Measurements from ENCODE around the gene C2orf81. TPM values are rescaled to one million over a fixed set of nuclear protein-coding genes. Genes with fewer than 3 reads are reported as not detected.

C2orf81 gene
- total RNA-seq, 1 donor from 2014 or later: 1.7 TPM

GRCh38 chr2:74378007-74378406, 43.4 kb downstream of the C2orf81 start:
- Mint-ChIP-seq H3K4me3 (no peak overlapping the region), H3K36me3 (ENCODE audit: low read depth) (peaks cover 15% of the 10 kb centered on the region), H3K4me1 (peaks cover 20% of the 10 kb centered on the region), H3K27ac (no peak overlapping the region), H3K27me3 (no peaks in the 10 kb centered on the region), H3K9me3 (no peaks in the 10 kb centered on the region)
- no peak for DNase-seq
- intact Hi-C loops (cut with micrococcal nuclease): no loop called here

DNA sequence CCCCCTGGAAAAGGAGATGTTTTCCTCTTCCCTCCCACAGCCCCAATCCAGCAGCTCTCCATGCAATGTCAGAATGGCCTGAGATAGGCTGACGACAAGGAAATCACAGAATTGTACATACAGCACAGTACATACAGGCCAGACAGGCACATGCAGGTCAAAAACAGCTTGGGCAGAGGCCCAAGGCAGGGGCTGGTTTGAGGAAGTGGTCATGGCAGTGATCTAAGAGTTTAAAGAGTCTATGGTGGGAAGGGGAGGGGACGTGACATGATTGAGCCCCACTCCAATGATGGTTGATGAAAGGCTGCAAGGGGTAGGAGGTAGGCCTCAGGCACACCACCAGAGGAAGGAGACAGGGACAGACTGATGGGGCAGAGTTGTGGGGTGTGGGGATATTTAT, 45.6 kb downstream of the C2orf81 start:
- intact Hi-C loops (cut with micrococcal nuclease): no loop called here
- Mint-ChIP-seq H3K27me3 (no peaks in the 10 kb centered on the region), H3K4me3 (no peak overlapping the region), H3K27ac (no peak overlapping the region), H3K4me1 (peaks cover 13% of the 10 kb centered on the region), H3K9me3 (no peaks in the 10 kb centered on the region), H3K36me3 (ENCODE audit: low read depth) (peaks cover 17% of the 10 kb centered on the region)
- no peak for DNase-seq

- H3K27me3 Mint-ChIP-seq: no peaks in the 10 kb centered on the region
- peaks cover 26% of the 10 kb centered on the region for H3K36me3 Mint-ChIP-seq (ENCODE audit: low read depth)
- DNase-seq: no peak
- intact Hi-C loops (cut with micrococcal nuclease): no loop called here
- H3K4me3 Mint-ChIP-seq: no peak overlapping the region
- H3K4me1 Mint-ChIP-seq: peaks cover 5% of the 10 kb centered on the region
- H3K27ac Mint-ChIP-seq: no peak overlapping the region
- no peaks in the 10 kb centered on the region for H3K9me3 Mint-ChIP-seq
These were observed 46.8 kb downstream of the C2orf81 start for GRCh38 chr2:74374509-74375205.

DNA sequence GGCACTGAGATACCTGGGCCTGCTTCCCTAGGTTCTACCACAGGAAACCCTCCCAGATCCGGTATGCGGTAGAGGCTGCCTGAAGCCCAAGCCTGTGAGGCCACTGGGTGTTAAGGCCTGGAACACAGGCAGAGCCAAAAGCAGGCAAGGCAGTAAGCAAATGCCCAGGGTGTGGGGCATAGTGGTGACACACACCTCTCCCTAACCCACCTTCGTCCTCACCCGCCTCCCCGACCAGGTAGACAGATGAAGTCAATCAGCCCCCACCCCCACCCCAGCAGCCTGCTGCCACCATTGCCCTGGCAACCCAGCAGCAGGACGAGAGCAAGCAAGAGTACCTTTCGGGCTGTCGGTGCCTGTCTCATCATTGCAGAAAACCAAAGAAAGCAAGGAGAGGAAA, 47.4 kb downstream of the C2orf81 start:
- H3K4me3 Mint-ChIP-seq: no peak overlapping the region
- H3K27me3 Mint-ChIP-seq: no peaks in the 10 kb centered on the region
- H3K9me3 Mint-ChIP-seq: no peaks in the 10 kb centered on the region
- peaks cover 5% of the 10 kb centered on the region for H3K4me1 Mint-ChIP-seq
- H3K27ac Mint-ChIP-seq: no peak overlapping the region
- no peak for DNase-seq
- H3K36me3 Mint-ChIP-seq (ENCODE audit: low read depth): peaks cover 30% of the 10 kb centered on the region
- intact Hi-C loops (cut with micrococcal nuclease): no loop called here

DNA sequence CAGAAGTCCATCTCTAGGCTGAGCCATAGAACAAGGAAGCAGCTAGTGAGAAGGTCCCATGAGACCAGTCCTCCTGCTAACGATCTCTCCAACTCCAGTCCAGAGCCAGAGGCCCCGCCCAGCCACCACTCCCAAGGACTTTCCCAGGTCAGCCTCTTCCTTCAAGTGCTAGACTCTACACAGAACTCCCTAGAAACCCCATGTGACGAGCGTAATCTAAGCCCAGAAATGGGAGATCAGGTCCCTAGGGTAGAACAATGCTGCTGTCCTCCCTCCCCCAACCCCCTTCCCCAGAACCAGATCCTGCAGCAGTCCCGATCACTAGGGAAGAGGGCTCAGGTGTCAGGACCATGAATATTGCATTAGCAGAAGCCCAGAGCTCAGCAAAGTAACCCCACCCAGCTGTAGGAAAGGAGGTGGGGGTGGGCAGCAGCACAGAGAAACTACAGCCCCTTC, 48.2 kb downstream of the C2orf81 start:
- intact Hi-C loops (cut with micrococcal nuclease): no loop called here
- Mint-ChIP-seq H3K36me3 (ENCODE audit: low read depth) (peaks cover 35% of the 10 kb centered on the region), H3K27me3 (no peaks in the 10 kb centered on the region), H3K9me3 (no peaks in the 10 kb centered on the region), H3K4me3 (no peak overlapping the region), H3K27ac (no peak overlapping the region), H3K4me1 (peaks cover 5% of the 10 kb centered on the region)
- DNase-seq: no peak

DNA sequence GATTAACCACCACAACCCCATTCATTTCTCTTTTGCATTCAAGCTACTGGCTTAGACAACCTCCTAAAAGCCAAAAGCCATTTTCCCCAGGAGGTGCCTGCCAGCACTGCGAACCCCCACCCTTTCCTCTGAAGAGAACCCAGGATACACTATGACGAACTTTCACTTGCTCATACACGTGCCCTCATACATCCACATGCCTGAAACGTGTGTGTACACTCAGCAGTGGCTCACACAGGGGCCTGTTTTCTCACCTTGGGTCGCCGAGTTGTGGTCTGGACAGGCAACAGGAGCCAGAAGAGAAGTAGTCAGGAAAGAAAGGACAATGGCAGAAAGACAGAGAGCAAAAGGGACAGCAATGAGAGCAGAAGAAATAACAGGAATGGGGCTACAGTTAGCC, 48.7 kb downstream of the C2orf81 start:
- Mint-ChIP-seq H3K27ac (no peak overlapping the region), H3K4me3 (no peak overlapping the region), H3K36me3 (ENCODE audit: low read depth) (peaks cover 36% of the 10 kb centered on the region), H3K27me3 (no peaks in the 10 kb centered on the region), H3K4me1 (peaks cover 5% of the 10 kb centered on the region), H3K9me3 (no peaks in the 10 kb centered on the region)
- no peak for DNase-seq
- intact Hi-C loops (cut with micrococcal nuclease): no loop called here

DNA sequence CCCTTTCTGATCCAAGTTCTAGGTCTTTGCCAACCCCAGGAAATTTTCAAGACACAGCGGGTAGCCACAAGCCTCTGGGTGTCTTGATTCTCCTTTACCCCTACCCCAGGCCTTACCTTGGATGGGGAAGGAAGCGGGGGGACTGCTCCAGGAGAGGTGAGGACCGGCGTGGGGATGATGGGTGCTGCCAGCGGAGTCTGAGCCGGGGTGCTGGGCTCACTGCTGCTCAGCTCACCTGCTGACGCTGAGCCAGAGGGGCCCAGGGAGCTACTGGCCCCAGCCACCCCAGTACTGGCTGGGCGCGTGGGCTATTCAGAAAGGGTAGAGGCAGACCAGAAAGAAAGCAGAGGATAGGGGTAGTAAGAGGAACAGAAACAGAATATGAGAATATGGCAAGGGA, 50.0 kb downstream of the C2orf81 start:
- H3K9me3 Mint-ChIP-seq: no peaks in the 10 kb centered on the region
- no peak for DNase-seq
- no peak overlapping the region for H3K4me3 Mint-ChIP-seq
- H3K27ac Mint-ChIP-seq: no peak overlapping the region
- peaks cover 5% of the 10 kb centered on the region for H3K4me1 Mint-ChIP-seq
- intact Hi-C loops (cut with micrococcal nuclease): no loop called here
- no peaks in the 10 kb centered on the region for H3K27me3 Mint-ChIP-seq
- peaks cover 42% of the 10 kb centered on the region for H3K36me3 Mint-ChIP-seq (ENCODE audit: low read depth)

GRCh38 chr2:74369976-74370375, 51.4 kb downstream of the C2orf81 start:
- H3K36me3 Mint-ChIP-seq (ENCODE audit: low read depth): peaks cover 50% of the 10 kb centered on the region
- intact Hi-C loops (cut with micrococcal nuclease): no loop called here
- no peak overlapping the region for H3K4me3 Mint-ChIP-seq
- H3K27me3 Mint-ChIP-seq: no peaks in the 10 kb centered on the region
- no peak overlapping the region for H3K27ac Mint-ChIP-seq
- no peak for DNase-seq
- H3K4me1 Mint-ChIP-seq: peaks cover 4% of the 10 kb centered on the region
- no peaks in the 10 kb centered on the region for H3K9me3 Mint-ChIP-seq

GRCh38 chr2:74368499-74368898, 52.9 kb downstream of the C2orf81 start:
- no peaks in the 10 kb centered on the region for H3K27me3 Mint-ChIP-seq
- H3K27ac Mint-ChIP-seq: no peak overlapping the region
- intact Hi-C loops (cut with micrococcal nuclease): no loop called here
- peaks cover 2% of the 10 kb centered on the region for H3K4me1 Mint-ChIP-seq
- no peak overlapping the region for H3K4me3 Mint-ChIP-seq
- no peak for DNase-seq
- H3K9me3 Mint-ChIP-seq: no peaks in the 10 kb centered on the region
- H3K36me3 Mint-ChIP-seq (ENCODE audit: low read depth): peaks cover 57% of the 10 kb centered on the region

DNA sequence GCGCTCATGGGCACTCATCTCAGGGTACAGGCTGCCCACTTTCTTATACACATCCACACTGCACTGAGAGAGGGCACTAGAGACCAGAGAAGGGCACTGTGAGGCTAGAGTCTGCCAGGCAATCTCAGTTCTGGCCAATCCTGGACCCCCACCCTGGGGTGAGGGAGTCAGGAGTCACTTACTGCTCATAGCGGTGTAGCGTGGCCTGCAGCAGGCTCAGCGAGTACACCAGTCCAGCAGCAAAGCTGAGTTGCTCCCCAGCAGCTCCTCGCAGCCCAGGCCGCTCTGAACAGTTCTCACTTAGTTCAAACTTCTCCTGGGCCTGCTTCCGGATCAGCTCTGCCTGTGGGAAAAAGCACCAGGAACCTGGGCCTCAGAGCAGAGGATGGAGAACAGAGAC, 53.6 kb downstream of the C2orf81 start:
- Mint-ChIP-seq H3K4me1 (no peaks in the 10 kb centered on the region), H3K27me3 (no peaks in the 10 kb centered on the region), H3K4me3 (no peak overlapping the region), H3K9me3 (no peaks in the 10 kb centered on the region), H3K27ac (no peak overlapping the region), H3K36me3 (ENCODE audit: low read depth) (peaks cover 58% of the 10 kb centered on the region)
- DNase-seq: no peak
- intact Hi-C loops (cut with micrococcal nuclease): no loop called here

DNA sequence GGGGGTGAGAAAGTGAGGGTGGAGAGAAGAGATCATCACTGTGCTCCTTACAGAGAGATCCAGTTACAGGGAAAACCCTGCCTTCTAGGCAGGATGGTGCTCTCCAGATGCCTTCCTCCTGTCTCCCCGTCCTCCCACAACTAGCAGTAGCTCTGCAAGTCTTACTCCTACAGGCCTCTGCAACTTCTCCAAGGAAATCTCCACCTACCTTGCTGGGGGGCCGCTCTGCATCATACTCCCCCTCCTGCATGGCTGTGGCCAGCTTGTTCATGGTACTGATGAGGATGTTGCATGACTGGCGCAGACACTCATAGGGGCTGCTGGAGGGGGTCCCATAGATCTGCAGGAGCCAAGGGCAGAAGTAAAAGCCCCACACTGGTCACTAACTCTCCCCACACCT, 55.4 kb downstream of the C2orf81 start:
- Mint-ChIP-seq H3K36me3 (ENCODE audit: low read depth) (peaks cover 69% of the 10 kb centered on the region), H3K9me3 (no peaks in the 10 kb centered on the region), H3K4me1 (no peaks in the 10 kb centered on the region), H3K4me3 (no peak overlapping the region), H3K27me3 (no peaks in the 10 kb centered on the region), H3K27ac (no peak overlapping the region)
- intact Hi-C loops (cut with micrococcal nuclease): no loop called here
- no peak for DNase-seq

GRCh38 chr2:74364533-74365505, 56.6 kb downstream of the C2orf81 start:
- no peaks in the 10 kb centered on the region for H3K27me3 Mint-ChIP-seq
- no peak overlapping the region for H3K4me3 Mint-ChIP-seq
- no peak for DNase-seq
- peak overlapping the region; percentile 12 for H3K27ac Mint-ChIP-seq
- H3K9me3 Mint-ChIP-seq: no peaks in the 10 kb centered on the region
- no peaks in the 10 kb centered on the region for H3K4me1 Mint-ChIP-seq
- peaks cover 62% of the 10 kb centered on the region for H3K36me3 Mint-ChIP-seq (ENCODE audit: low read depth)
- intact Hi-C loops (cut with micrococcal nuclease): no loop called here
